H7 (cell line): ENCODE measurements around the gene RAPGEFL1. TPM values are rescaled to one million over a fixed set of nuclear protein-coding genes. Genes with fewer than 3 reads are reported as not detected.
"Not testable (repeated sequence)": the region's sequence is repeated elsewhere in the genome, so short reads cannot be mapped to it uniquely, and the experiment has no call there.

Experiments
- DNase-seq: peaks from one replicate; pipeline ENCODE4 v3.0.0; 2012
- H3K27me3 ChIP-seq: 2 replicates; pipeline ENCODE4 v1.6.0; 2011; ENCODE audit warnings: mild to moderate bottlenecking, low read length; ENCODE audit not compliant: control insufficient read depth, insufficient read depth
- H3K36me3 ChIP-seq: replicated peaks from 2 replicates; pipeline ENCODE4 v1.5.1; 2011; ENCODE audit warnings: low read length; ENCODE audit not compliant: control insufficient read depth, insufficient read depth
- H3K4me3 ChIP-seq: 2 replicates; pipeline ENCODE4 v1.5.1; 2011; ENCODE audit warnings: low read depth, mild to moderate bottlenecking, control low read depth, low read length, moderate library complexity; ENCODE audit not compliant: insufficient read depth
- total RNA-seq: library from RNA; depleted of rRNA; stranded (reverse); fragments of >200 nt; shearing (Covaris generic); gene quantifications from 2 replicates; pipeline ENCODE4 v1.2.3, GENCODE V29; 2014

Gene RAPGEFL1
- total RNA-seq, 1 experiment from 2014 or later: 3.9 TPM

GRCh38 chr17:40180694-40181093, 3.4 kb downstream of the RAPGEFL1 start:
- Histone ChIP-seq H3K4me3 (no peak overlapping the region), H3K36me3 (0 out of 2 replicates have a peak, but pooled peaks cover 1% of the 10 kb centered on the region), H3K27me3 (no peaks in the 10 kb centered on the region; the same call in 1 of the 2 replicates)
- DNase-seq: no peak

GRCh38 chr17:40181205-40181604, 3.9 kb downstream of the RAPGEFL1 start:
- DNase-seq: no peak
- no peaks in the 10 kb centered on the region; the same call in 1 of the 2 replicates for H3K27me3 ChIP-seq

GRCh38 chr17:40182606-40183005, 5.3 kb downstream of the RAPGEFL1 start:
- Histone ChIP-seq H3K27me3 (no peaks in the 10 kb centered on the region; the same call in 1 of the 2 replicates), H3K4me3 (no peak overlapping the region), H3K36me3 (no peaks in the 10 kb centered on the region)
- no peak for DNase-seq

More at GRCh38 chr17:40181205-40181604, 3.9 kb downstream of the RAPGEFL1 start:
- Histone ChIP-seq H3K36me3 (0 out of 2 replicates have a peak, but pooled peaks cover 1% of the 10 kb centered on the region), H3K4me3 (no peak overlapping the region)

GRCh38 chr17:40187238-40187637, 10.0 kb downstream of the RAPGEFL1 start:
- peaks cover 3% of the 10 kb centered on the region; the same call in 1 of the 2 replicates for H3K27me3 ChIP-seq
- H3K36me3 ChIP-seq: no peaks in the 10 kb centered on the region; the same call in 1 of the 2 replicates
- no peak for DNase-seq
- no peak overlapping the region for H3K4me3 ChIP-seq

- no peak for DNase-seq
- no peak overlapping the region for H3K4me3 ChIP-seq
- H3K36me3 ChIP-seq: peaks cover 2% of the 10 kb centered on the region; the same call in 1 of the 2 replicates
- H3K27me3 ChIP-seq: peaks cover 3% of the 10 kb centered on the region; the same call in 1 of the 2 replicates
These were observed 11.4 kb downstream of the RAPGEFL1 start for GRCh38 chr17:40188694-40189093.

- Histone ChIP-seq H3K4me3 (peak overlapping the region; percentile 61), H3K36me3 (peaks cover 2% of the 10 kb centered on the region; the same call in 1 of the 2 replicates), H3K27me3 (peaks cover 3% of the 10 kb centered on the region; the same call in 1 of the 2 replicates)
- peak; percentile 92 for DNase-seq
These were observed 13.1 kb downstream of the RAPGEFL1 start for GRCh38 chr17:40190197-40191021.

GRCh38 chr17:40191237-40192208, 14.3 kb downstream of the RAPGEFL1 start:
- Histone ChIP-seq H3K27me3 (peaks cover 3% of the 10 kb centered on the region; the same call in 1 of the 2 replicates), H3K36me3 (peaks cover 2% of the 10 kb centered on the region; the same call in 1 of the 2 replicates), H3K4me3 (peak overlapping the region; percentile 61)
- DNase-seq: peak; percentile 92

GRCh38 chr17:40192961-40193360, 15.7 kb downstream of the RAPGEFL1 start:
- Histone ChIP-seq H3K4me3 (no peak overlapping the region), H3K36me3 (peaks cover 2% of the 10 kb centered on the region; the same call in 1 of the 2 replicates), H3K27me3 (peaks cover 3% of the 10 kb centered on the region; the same call in 1 of the 2 replicates)
- DNase-seq: no peak

GRCh38 chr17:40194821-40195220, 17.6 kb downstream of the RAPGEFL1 start:
- DNase-seq: no peak

GRCh38 chr17:40197550-40197949, 20.3 kb downstream of the RAPGEFL1 start:
- DNase-seq: no peak
- Histone ChIP-seq H3K36me3 (0 out of 2 replicates have a peak, but pooled peaks cover 2% of the 10 kb centered on the region), H3K4me3 (no peak overlapping the region), H3K27me3 (no peaks in the 10 kb centered on the region; the same call in 1 of the 2 replicates)

More at GRCh38 chr17:40194821-40195220, 17.6 kb downstream of the RAPGEFL1 start:
- Histone ChIP-seq H3K27me3 (peaks cover 3% of the 10 kb centered on the region; the same call in 1 of the 2 replicates), H3K4me3 (no peak overlapping the region), H3K36me3 (0 out of 2 replicates have a peak, but pooled peaks cover 2% of the 10 kb centered on the region)

GRCh38 chr17:40197965-40198456, 20.7 kb downstream of the RAPGEFL1 start:
- H3K36me3 ChIP-seq, DNase-seq, H3K4me3 ChIP-seq, H3K27me3 ChIP-seq: not testable (repeated sequence)

- Histone ChIP-seq H3K4me3 (no peak overlapping the region), H3K36me3 (no peaks in the 10 kb centered on the region), H3K27me3 (no peaks in the 10 kb centered on the region)
- DNase-seq: no peak
These were observed 21.3 kb downstream of the RAPGEFL1 start for GRCh38 chr17:40198576-40198975.

- no peaks in the 10 kb centered on the region for H3K36me3 ChIP-seq
- H3K27me3 ChIP-seq: no peaks in the 10 kb centered on the region
- DNase-seq: no peak
- H3K4me3 ChIP-seq: no peak overlapping the region
These were observed 25.9 kb downstream of the RAPGEFL1 start for GRCh38 chr17:40203131-40203530.

- not testable (repeated sequence) for H3K27me3 ChIP-seq, H3K36me3 ChIP-seq, DNase-seq, H3K4me3 ChIP-seq
These were observed 28.9 kb downstream of the RAPGEFL1 start for GRCh38 chr17:40206193-40206592.
